Endodermal cell (in vitro differentiated cells): ENCODE measurements around the gene TRPM3. TPM values are rescaled to one million over a fixed set of nuclear protein-coding genes. Genes with fewer than 3 reads are reported as not detected.

Source experiments
- DNase-seq: peaks from one replicate; pipeline ENCODE4 v3.0.0-alpha.2; 2017
- H3K27ac ChIP-seq: 2 replicates; pipeline ENCODE4 v1.5.1; 2013; ENCODE audit warnings: mild to moderate bottlenecking, low read depth, low read length, moderate library complexity
- H3K27me3 ChIP-seq: 2 replicates; pipeline ENCODE4 v1.6.1; 2013; ENCODE audit warnings: mild to moderate bottlenecking, low read length, moderate library complexity; ENCODE audit not compliant: insufficient read depth, control insufficient read depth, poor library complexity, severe bottlenecking
- H3K36me3 ChIP-seq: 2 replicates; pipeline ENCODE4 v1.7.0; 2013; ENCODE audit warnings: mild to moderate bottlenecking, low read length, moderate library complexity; ENCODE audit not compliant: control insufficient read depth, insufficient read depth
- H3K4me1 ChIP-seq: one replicate; pipeline ENCODE4 v1.7.0; 2013; ENCODE audit warnings: low read length; ENCODE audit not compliant: control insufficient read depth, insufficient read depth
- H3K4me3 ChIP-seq: 2 replicates; pipeline ENCODE4 v1.5.1; 2013; ENCODE audit warnings: mild to moderate bottlenecking, low read length, moderate library complexity
- H3K9ac ChIP-seq: 2 replicates; pipeline ENCODE4 v1.6.1; 2013; ENCODE audit warnings: mild to moderate bottlenecking, low read length, moderate library complexity; ENCODE audit not compliant: poor library complexity, severe bottlenecking; ENCODE audit errors: extremely low read depth
- H3K9me3 ChIP-seq: 2 replicates; pipeline ENCODE4 v1.6.1; 2013; ENCODE audit warnings: mild to moderate bottlenecking, low read length, moderate library complexity; ENCODE audit not compliant: control insufficient read depth
- H3K27ac Mint-ChIP-seq: 2 replicates; pipeline ENCODE4 v1.8.0; 2020; ENCODE audit warnings: mixed read lengths
- H3K27me3 Mint-ChIP-seq: 2 replicates; pipeline ENCODE4 v1.8.0; 2021; ENCODE audit warnings: mild to moderate bottlenecking, mixed read lengths; ENCODE audit not compliant: insufficient read depth
- H3K36me3 Mint-ChIP-seq: 2 replicates; pipeline ENCODE4 v1.8.0; 2020; ENCODE audit warnings: low read depth, mixed read lengths
- H3K4me1 Mint-ChIP-seq: 2 replicates; pipeline ENCODE4 v1.8.0; 2020; ENCODE audit warnings: mixed read lengths
- H3K4me3 Mint-ChIP-seq: 2 replicates; pipeline ENCODE4 v1.8.0; 2020; ENCODE audit warnings: mild to moderate bottlenecking, moderate library complexity, mixed read lengths
- H3K9me3 Mint-ChIP-seq: 2 replicates; pipeline ENCODE4 v1.8.0; 2020; ENCODE audit warnings: mild to moderate bottlenecking, mixed read lengths
- WGBS, 2 experiments: methylation state at CpG; one replicate each; pipeline versions ENCODE4 v1.1.5 to v1.1.7; 2013; ENCODE audit warnings: missing lambda C conversion rate in 2 of 2, mixed read lengths in 1 of 2; ENCODE audit not compliant: insufficient coverage in 1 of 2, insufficient read length in 1 of 2; 5-methylcytosine and 5-hydroxymethylcytosine counted together
- total RNA-seq, 2 donors: library from RNA; stranded (reverse); fragmentation: NEBNext Ultra II Directional in 1 of 2; extraction: Animal tissue kit (Norgen Biotek cat#: 25700) in 1 of 2; gene quantifications; 2 replicates in 1 of 2; 3 replicates in 1 of 2; pipeline ENCODE4 v1.2.1, GENCODE V29; 2021
- TF ChIP-seq, protein P1 (sequence below): fragments of 200-600 bp; sonication (generic); conservative IDR thresholded peaks from 2 replicates; pipeline ENCODE4 v1.5.0; 2021; ENCODE audit warnings: antibody characterized with exemption, mild to moderate bottlenecking

TRPM3 gene
- total RNA-seq, 2 donors from 2014 or later = 1.8 to 2.5 TPM

DNA sequence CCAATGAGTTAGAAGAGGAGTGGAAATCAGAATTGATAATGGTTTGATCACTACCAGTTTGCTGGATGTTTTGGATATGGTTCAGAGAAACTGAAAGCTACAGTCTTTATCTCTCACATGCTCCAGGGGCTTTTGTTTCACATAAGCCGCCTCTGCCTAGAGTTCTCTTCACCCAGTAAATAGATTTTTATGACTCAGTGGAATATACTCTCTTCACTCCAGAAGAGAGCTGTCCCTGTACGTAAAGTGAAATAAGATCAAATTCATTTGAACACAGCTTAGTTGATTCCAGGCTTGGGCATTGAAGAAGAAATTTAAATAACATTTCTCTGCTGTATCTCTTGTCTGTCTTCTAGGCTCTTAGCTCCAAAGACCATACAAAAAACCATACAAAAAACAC lies 184.9 kb downstream of the TRPM3 start:
- 88 to 92% methylated on average over 2 of the region's 2 CpGs for WGBS, 2 experiments
- peaks cover 39% of the 10 kb centered on the region for H3K4me1 Mint-ChIP-seq

DNA sequence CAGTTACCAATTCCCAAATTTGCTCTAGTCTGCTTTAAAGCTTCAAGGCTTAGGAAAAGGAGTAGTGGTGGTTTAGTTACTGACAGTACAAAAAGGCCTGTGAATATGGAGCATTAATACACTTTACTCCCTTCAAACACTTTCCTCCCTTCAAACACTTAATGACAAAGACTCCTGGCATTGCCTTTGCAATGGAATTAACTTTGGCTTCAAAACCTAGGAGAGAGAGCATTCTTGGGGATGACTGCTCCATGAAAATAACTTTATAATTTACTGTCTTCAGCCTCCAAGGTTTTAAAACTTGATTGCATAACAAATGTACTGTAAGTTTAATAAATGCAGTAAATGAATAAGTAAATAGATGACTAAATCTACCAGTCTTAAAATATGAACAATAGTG lies 185.6 kb downstream of the TRPM3 start:
- Mint-ChIP-seq H3K27me3 (no peaks in the 10 kb centered on the region), H3K4me3 (no peak overlapping the region), H3K4me1 (peaks cover 37% of the 10 kb centered on the region), H3K9me3 (no peaks in the 10 kb centered on the region), H3K27ac (no peak overlapping the region), H3K36me3 (no peaks in the 10 kb centered on the region)
- H3K4me3 ChIP-seq = no peak overlapping the region
- no peaks in the 10 kb centered on the region for H3K9me3 ChIP-seq
- no peak for DNase-seq
- H3K36me3 ChIP-seq = no peaks in the 10 kb centered on the region
- TF ChIP-seq, protein P1, sequence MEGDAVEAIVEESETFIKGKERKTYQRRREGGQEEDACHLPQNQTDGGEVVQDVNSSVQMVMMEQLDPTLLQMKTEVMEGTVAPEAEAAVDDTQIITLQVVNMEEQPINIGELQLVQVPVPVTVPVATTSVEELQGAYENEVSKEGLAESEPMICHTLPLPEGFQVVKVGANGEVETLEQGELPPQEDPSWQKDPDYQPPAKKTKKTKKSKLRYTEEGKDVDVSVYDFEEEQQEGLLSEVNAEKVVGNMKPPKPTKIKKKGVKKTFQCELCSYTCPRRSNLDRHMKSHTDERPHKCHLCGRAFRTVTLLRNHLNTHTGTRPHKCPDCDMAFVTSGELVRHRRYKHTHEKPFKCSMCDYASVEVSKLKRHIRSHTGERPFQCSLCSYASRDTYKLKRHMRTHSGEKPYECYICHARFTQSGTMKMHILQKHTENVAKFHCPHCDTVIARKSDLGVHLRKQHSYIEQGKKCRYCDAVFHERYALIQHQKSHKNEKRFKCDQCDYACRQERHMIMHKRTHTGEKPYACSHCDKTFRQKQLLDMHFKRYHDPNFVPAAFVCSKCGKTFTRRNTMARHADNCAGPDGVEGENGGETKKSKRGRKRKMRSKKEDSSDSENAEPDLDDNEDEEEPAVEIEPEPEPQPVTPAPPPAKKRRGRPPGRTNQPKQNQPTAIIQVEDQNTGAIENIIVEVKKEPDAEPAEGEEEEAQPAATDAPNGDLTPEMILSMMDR = no peak
- no peak overlapping the region for H3K27ac ChIP-seq
- H3K4me1 ChIP-seq = peaks cover 8% of the 10 kb centered on the region
- H3K9ac ChIP-seq = no peak overlapping the region
- no peaks in the 10 kb centered on the region for H3K27me3 ChIP-seq

More for the DNA sequence above, 184.9 kb downstream of the TRPM3 start:
- Histone ChIP-seq H3K36me3 (no peaks in the 10 kb centered on the region), H3K27me3 (no peaks in the 10 kb centered on the region), H3K9me3 (no peaks in the 10 kb centered on the region), H3K9ac (no peak overlapping the region), H3K4me3 (no peak overlapping the region), H3K4me1 (peaks cover 14% of the 10 kb centered on the region), H3K27ac (no peak overlapping the region)
- H3K27ac Mint-ChIP-seq = no peak overlapping the region
- H3K9me3 Mint-ChIP-seq = no peaks in the 10 kb centered on the region
- TF ChIP-seq, protein P1 = no peak
- no peak for DNase-seq
- no peaks in the 10 kb centered on the region for H3K36me3 Mint-ChIP-seq
- H3K4me3 Mint-ChIP-seq = no peak overlapping the region
- no peaks in the 10 kb centered on the region for H3K27me3 Mint-ChIP-seq

DNA sequence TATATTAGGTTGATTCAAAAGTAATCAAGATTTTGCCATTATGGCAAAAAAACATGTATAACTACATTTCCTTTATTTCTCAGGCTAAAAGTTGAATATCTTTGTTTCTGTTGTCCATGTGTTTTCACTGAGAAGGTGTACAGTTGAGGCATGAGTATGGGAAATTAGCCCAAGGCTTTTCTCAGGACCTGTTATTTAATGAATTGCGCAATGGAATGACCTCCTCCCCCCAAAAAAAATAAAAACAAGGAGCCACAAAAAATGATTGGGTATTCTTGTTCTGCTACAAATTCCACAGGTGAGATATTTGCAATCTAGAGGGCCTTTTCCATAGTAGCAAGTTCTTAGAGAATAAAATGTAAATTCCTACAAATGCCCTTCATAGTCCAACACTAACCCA lies 186.8 kb downstream of the TRPM3 start:
- Mint-ChIP-seq H3K4me1 (peaks cover 27% of the 10 kb centered on the region), H3K36me3 (no peaks in the 10 kb centered on the region), H3K27ac (no peak overlapping the region), H3K9me3 (no peaks in the 10 kb centered on the region), H3K27me3 (no peaks in the 10 kb centered on the region), H3K4me3 (no peak overlapping the region)
- no peaks in the 10 kb centered on the region for H3K27me3 ChIP-seq
- no peak for DNase-seq
- peaks cover 8% of the 10 kb centered on the region for H3K4me1 ChIP-seq
- no peak overlapping the region for H3K9ac ChIP-seq
- H3K27ac ChIP-seq = no peak overlapping the region
- no peaks in the 10 kb centered on the region for H3K9me3 ChIP-seq
- no peak overlapping the region for H3K4me3 ChIP-seq
- no peaks in the 10 kb centered on the region for H3K36me3 ChIP-seq
- 92% methylated on average over 1 of the region's 1 CpG; no CpG with 5 or more reads in 1 of the 2 experiments for WGBS, 2 experiments
- TF ChIP-seq, protein P1 = no peak
